ENCODE measurements around the gene IFI27L2.

Gene IFI27L2

GRCh38 chr14:94112513-94113063, 16.8 kb downstream of the IFI27L2 start:
- ChIA-PET POLR2A (no interaction called here), CTCF (interaction anchor here (0.9 to 3.0 kb wide), 6 partner anchors 9 to 31 kb away, joined by 3 to 13 read pairs (median 4); partner anchors contain the start of gene IFI27L2)
- TF ChIP-seq CTCF (IDR thresholded peaks at IDR 0.05; ENCODE audit: control extremely low read depth, extremely low read depth, low read depth, missing control alignments), result no peak
- no peak for DNase-seq (ENCODE audit: extremely low spot score)

GRCh38 chr14:94111276-94112095, 17.9 kb downstream of the IFI27L2 start:
- TF ChIP-seq CTCF (IDR thresholded peaks at IDR 0.05; ENCODE audit: control extremely low read depth, extremely low read depth, low read depth, missing control alignments), result no peak
- CTCF ChIA-PET, result interaction anchor here (1.0 to 2.0 kb wide), 3 partner anchors 17 to 29 kb away, joined by 4 to 7 read pairs (median 5); partner anchors contain the start of gene IFI27L2
- DNase-seq (ENCODE audit: extremely low spot score), result no peak
- POLR2A ChIA-PET, result no interaction called here

- TF ChIP-seq CTCF (IDR thresholded peaks at IDR 0.05; ENCODE audit: control extremely low read depth, extremely low read depth, low read depth, missing control alignments), result no peak
- no peak for DNase-seq (ENCODE audit: extremely low spot score)
- ChIA-PET CTCF (interaction anchor here (0.9 to 2.0 kb wide), 2 partner anchors 26 to 71 kb away, joined by 3 to 7 read pairs; no protein-coding TSS in a partner anchor), POLR2A (no interaction called here)
These were observed 18.7 kb downstream of the IFI27L2 start, which contains the start of gene IFI27 for GRCh38 chr14:94110552-94111181. Gene IFI27, plus strand, starts transcription at chr14:94110736.

GRCh38 chr14:94109915-94110250, 19.5 kb downstream of the IFI27L2 start:
- ChIA-PET POLR2A (no interaction called here), CTCF (interaction anchor here (0.7 to 0.8 kb wide), 2 partner anchors 9 to 22 kb away, joined by 3 read pairs; no protein-coding TSS in a partner anchor)
- no peak for TF ChIP-seq CTCF (IDR thresholded peaks at IDR 0.05; ENCODE audit: control extremely low read depth, extremely low read depth, low read depth, missing control alignments)
- no peak for DNase-seq (ENCODE audit: extremely low spot score)

- DNase-seq (ENCODE audit: extremely low spot score), result no peak
- no peak for TF ChIP-seq CTCF (IDR thresholded peaks at IDR 0.05; ENCODE audit: control extremely low read depth, extremely low read depth, low read depth, missing control alignments)
- CTCF ChIA-PET, result interaction anchor here (1.0 to 1.7 kb wide), 4 partner anchors 11 to 67 kb away, joined by 3 to 5 read pairs (median 3); no protein-coding TSS in a partner anchor
- POLR2A ChIA-PET, result no interaction called here
These were observed 24.7 kb downstream of the IFI27L2 start for GRCh38 chr14:94104731-94105130.

GRCh38 chr14:94103554-94104150, 25.8 kb downstream of the IFI27L2 start:
- CTCF ChIA-PET, result interaction anchor here (0.8 to 1.7 kb wide), 3 partner anchors 10 to 35 kb away, joined by 3 to 5 read pairs (median 4); no protein-coding TSS in a partner anchor
- DNase-seq (ENCODE audit: extremely low spot score), result no peak
- POLR2A ChIA-PET, result no interaction called here
- no peak for TF ChIP-seq CTCF (IDR thresholded peaks at IDR 0.05; ENCODE audit: control extremely low read depth, extremely low read depth, low read depth, missing control alignments)
